Neutrophil (primary cell): ENCODE data around the gene TRAPPC14.

Experiments used
- H3K27ac ChIP-seq: fragments of 200-600 bp; sonication (generic); 2 replicates; pipeline ENCODE4 v1.5.1; 2016; ENCODE audit warnings: mild to moderate bottlenecking, moderate library complexity
- H3K27me3 ChIP-seq: fragments of 200-600 bp; sonication (generic); 2 replicates; pipeline ENCODE4 v1.6.0; 2016; ENCODE audit warnings: mild to moderate bottlenecking
- H3K36me3 ChIP-seq: fragments of 200-600 bp; sonication (generic); 2 replicates; pipeline ENCODE4 v1.5.1; 2017
- H3K4me1 ChIP-seq, 2 experiments: fragments of 200-600 bp in 1 of 2; sonication (generic) in 1 of 2; 1 replicate in 1 of 2; 2 replicates in 1 of 2; pipeline versions ENCODE4 v1.5.1 to v1.6.1; 2013 to 2016; ENCODE audit warnings: low read depth in 1 of 2, low read length in 1 of 2, mild to moderate bottlenecking in 1 of 2, moderate library complexity in 1 of 2; ENCODE audit not compliant: control insufficient read depth in 1 of 2, insufficient read depth in 1 of 2
- H3K4me3 ChIP-seq, 2 experiments: fragments of 200-600 bp in 1 of 2; sonication (generic) in 1 of 2; 1 replicate in 1 of 2; 2 replicates in 1 of 2; pipeline ENCODE4 v1.5.1; 2013 to 2016; ENCODE audit warnings: low read depth in 1 of 2, low read length in 1 of 2, mild to moderate bottlenecking in 1 of 2, moderate library complexity in 1 of 2
- H3K9me3 ChIP-seq: fragments of 200-600 bp; sonication (generic); 2 replicates; pipeline ENCODE4 v1.5.1; 2016
- TF ChIP-seq, protein P1 (sequence below): fragments of 200-600 bp; sonication (generic); IDR thresholded peaks from 2 replicates; pipeline ENCODE4 v1.5.1; 2016; ENCODE audit warnings: antibody characterized with exemption

Gene TRAPPC14

DNA sequence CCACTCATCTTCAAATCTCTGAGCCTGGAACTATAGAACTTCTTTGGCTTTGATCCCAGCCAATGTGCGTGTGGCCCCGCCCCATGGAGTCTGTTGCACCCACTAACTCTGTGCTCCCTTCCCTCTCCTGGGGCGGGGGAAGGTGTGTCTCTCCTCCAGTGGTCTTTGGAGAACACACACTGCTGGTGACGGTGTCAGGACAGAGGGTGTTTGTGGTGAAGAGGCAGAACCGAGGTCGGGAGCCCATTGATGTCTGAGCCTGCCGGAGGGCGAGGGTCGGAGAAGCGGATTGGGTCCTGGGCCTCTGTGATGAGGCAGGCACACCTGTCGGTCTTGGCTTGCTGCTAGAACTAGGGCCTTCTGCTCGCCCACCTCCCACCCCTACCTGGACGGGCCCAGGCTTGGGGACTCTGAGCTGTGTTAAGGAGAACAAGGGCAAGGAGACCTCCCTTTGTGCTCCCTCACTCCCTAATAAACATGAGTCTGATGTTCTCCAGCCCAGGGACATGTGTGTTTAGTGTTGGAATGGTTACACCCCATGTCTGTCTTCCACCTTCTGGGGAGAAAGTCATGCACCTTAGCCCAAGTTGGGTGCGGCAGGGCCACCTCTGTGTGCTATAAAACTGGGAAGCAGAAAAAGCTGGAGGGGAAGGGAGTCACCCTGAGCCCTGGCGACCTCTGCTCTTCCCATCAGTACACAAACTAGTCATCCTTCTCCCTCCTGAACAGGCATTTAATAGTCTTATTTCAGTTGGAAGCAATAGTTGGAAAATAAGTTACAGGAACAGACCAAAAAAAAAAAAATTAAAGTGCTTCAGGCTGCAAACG, 4.6 kb downstream of the TRAPPC14 start:
- no peaks in the 10 kb centered on the region for H3K27me3 ChIP-seq
- TF ChIP-seq, protein P1, sequence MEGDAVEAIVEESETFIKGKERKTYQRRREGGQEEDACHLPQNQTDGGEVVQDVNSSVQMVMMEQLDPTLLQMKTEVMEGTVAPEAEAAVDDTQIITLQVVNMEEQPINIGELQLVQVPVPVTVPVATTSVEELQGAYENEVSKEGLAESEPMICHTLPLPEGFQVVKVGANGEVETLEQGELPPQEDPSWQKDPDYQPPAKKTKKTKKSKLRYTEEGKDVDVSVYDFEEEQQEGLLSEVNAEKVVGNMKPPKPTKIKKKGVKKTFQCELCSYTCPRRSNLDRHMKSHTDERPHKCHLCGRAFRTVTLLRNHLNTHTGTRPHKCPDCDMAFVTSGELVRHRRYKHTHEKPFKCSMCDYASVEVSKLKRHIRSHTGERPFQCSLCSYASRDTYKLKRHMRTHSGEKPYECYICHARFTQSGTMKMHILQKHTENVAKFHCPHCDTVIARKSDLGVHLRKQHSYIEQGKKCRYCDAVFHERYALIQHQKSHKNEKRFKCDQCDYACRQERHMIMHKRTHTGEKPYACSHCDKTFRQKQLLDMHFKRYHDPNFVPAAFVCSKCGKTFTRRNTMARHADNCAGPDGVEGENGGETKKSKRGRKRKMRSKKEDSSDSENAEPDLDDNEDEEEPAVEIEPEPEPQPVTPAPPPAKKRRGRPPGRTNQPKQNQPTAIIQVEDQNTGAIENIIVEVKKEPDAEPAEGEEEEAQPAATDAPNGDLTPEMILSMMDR = no peak
- H3K4me1 ChIP-seq = peaks cover 89 to 91% of the 10 kb centered on the region in 2 experiments
- H3K9me3 ChIP-seq = no peaks in the 10 kb centered on the region
- peak overlapping the region; percentile 86 for H3K27ac ChIP-seq
- peaks cover 68% of the 10 kb centered on the region for H3K36me3 ChIP-seq
- peak overlapping the region; percentile 50 to 99 for H3K4me3 ChIP-seq

DNA sequence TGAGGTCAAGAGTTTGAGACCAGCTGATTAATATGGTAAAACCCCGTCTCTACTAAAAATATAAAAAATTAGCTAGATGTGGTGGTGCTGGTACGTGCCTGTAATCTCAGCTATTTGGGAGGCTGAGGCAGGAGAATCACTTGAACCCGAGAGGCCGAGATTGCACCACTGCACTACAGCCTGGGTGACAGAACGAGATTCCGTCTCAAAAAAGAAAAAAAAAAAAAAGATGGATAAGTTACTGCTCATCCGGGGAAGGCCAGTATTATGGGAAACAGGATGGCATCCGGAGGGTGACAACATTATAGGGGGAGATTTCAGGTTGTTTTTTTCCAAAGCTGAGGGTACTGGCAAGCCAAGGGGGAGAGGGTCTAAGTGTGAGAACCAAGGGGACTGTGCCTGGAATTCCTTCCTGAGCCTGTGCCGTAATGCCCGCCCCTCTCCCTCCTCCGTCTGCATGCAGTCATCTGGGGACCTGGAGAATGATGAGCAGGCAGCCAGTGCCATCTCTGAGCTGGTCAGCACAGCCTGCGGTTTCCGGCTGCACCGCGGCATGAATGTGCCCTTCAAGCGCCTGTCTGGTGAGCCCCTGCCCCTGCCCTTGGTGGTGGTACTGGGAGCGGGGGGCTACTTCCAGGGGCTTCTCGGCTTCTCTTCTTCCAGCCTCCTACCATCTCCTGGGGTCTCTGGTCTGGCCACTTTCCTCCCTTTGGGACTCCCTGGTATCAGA, 5.4 kb downstream of the TRAPPC14 start:
- peak overlapping the region; percentile 50 to 99 for H3K4me3 ChIP-seq
- H3K9me3 ChIP-seq = no peaks in the 10 kb centered on the region
- H3K27ac ChIP-seq = peak overlapping the region; percentile 86
- H3K4me1 ChIP-seq = peaks cover 88 to 92% of the 10 kb centered on the region in 2 experiments
- H3K36me3 ChIP-seq = peaks cover 68% of the 10 kb centered on the region
- no peaks in the 10 kb centered on the region for H3K27me3 ChIP-seq
- TF ChIP-seq, protein P1 = no peak

DNA sequence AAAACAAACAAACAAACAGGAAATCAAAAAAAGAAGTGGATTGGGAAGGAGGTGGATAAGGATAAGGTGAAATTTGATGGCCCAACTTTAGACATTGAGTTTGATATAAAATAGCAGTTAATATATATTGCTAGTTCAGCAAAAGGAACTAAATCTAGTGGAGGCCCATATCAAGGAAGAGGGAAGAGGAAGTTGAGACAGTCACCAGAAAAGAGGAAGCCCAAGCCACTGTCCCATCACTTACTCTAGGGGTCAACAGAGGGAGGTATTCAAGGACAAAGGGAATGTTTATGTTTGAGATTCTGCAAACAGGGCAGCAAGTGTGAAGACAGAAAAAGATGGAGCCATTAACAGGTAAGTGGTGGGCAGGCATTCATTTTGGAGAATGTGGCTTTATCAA, 6.1 kb downstream of the TRAPPC14 start:
- TF ChIP-seq, protein P1 = peak; percentile 53
- peak overlapping the region; percentile 50 to 99 for H3K4me3 ChIP-seq
- no peaks in the 10 kb centered on the region for H3K9me3 ChIP-seq
- H3K36me3 ChIP-seq = peaks cover 63% of the 10 kb centered on the region
- H3K27me3 ChIP-seq = no peaks in the 10 kb centered on the region
- peak overlapping the region; percentile 86 for H3K27ac ChIP-seq
- peaks cover 89 to 94% of the 10 kb centered on the region in 2 experiments for H3K4me1 ChIP-seq

DNA sequence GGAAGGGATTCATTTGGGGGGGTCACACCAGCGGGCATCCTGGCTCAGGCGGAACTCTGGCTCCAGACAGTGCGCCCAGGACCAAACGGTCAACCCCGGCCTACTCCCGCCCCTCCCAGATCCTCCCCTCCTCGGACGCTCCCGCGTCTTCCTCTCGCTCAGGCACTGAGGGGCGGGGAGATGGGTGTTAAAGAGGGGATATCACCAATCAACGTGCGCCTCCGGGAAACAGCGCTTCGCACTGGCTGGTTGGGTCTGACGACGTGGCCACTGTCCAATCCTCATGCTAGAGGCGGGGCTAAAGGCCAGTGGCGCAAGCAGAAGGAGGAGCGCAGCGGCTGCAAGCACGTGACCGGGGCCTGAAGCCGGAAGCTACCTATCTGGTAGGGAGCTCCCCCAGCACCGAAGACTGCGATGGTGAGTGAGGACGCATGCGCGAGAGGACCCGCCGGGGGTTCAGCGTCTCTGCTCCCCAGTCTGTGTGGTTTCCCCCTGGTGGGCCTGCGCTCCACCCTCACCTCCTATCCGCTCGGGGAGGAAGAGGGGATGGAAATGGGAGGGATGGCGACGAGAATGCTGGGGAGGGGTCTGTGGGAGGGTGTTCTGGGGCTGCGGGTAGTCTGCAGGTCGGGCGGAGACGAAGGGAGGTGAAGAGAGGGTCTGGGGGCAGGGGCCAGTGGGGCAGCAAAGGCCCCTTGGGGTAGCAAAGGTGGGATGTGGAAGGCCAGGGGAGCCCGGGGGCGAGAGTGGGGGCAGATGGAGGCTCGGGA, 9.8 kb downstream of the TRAPPC14 start, which contains the start of gene LAMTOR4:
LAMTOR4 (plus strand) TSS at position 360 of the 770 bp plus-strand sequence; CDS start at position 415, 55 bp downstream.
- H3K9me3 ChIP-seq = no peaks in the 10 kb centered on the region
- H3K4me3 ChIP-seq = peak within 1 kb of the TSS; percentile 97 to 99
- peak within 1 kb of the TSS; percentile 86 for H3K27ac ChIP-seq
- no peaks in the 10 kb centered on the region for H3K27me3 ChIP-seq
- H3K4me1 ChIP-seq = peaks cover 72 to 75% of the 10 kb centered on the region in 2 experiments
- H3K36me3 ChIP-seq = peaks cover 26% of the 10 kb centered on the region
- TF ChIP-seq, protein P1 = peak; percentile 38

DNA sequence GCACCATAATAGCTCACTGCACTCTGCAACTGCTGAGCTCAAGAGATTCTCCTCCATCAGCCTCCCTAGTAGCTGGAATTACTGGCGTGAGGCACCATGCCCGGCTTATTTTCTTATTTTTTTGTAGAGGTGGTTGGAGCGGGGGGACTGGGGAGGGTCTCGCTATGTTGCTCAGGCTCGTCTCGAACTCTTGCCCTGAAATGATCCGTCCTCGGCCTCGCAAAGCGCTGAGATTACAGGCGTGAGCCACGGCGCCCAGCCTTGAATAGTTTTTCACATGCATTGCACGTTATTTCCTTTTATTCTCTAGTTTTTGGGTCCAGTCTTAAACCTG, 10.3 kb downstream of the TRAPPC14 start:
- no peaks in the 10 kb centered on the region for H3K27me3 ChIP-seq
- TF ChIP-seq, protein P1 = no peak
- peaks cover 21% of the 10 kb centered on the region for H3K36me3 ChIP-seq
- H3K27ac ChIP-seq = peak overlapping the region; percentile 86
- H3K9me3 ChIP-seq = no peaks in the 10 kb centered on the region
- H3K4me3 ChIP-seq = peak overlapping the region; percentile 97 to 99
- H3K4me1 ChIP-seq = peaks cover 68 to 71% of the 10 kb centered on the region in 2 experiments
